ENCODE measurements around the gene KRTAP22-2.

KRTAP22-2 gene

GRCh38 chr21:30561957-30562356, 28.2 kb downstream of the KRTAP22-2 start:
- DNase-seq, result no peak

- DNase-seq, result no peak
These were observed 28.8 kb downstream of the KRTAP22-2 start, which contains the start of gene KRTAP19-7 for GRCh38 chr21:30561264-30561895. Gene KRTAP19-7, minus strand, starts transcription at chr21:30561314. Its CDS starts 25 bp downstream, at chr21:30561289.

DNA sequence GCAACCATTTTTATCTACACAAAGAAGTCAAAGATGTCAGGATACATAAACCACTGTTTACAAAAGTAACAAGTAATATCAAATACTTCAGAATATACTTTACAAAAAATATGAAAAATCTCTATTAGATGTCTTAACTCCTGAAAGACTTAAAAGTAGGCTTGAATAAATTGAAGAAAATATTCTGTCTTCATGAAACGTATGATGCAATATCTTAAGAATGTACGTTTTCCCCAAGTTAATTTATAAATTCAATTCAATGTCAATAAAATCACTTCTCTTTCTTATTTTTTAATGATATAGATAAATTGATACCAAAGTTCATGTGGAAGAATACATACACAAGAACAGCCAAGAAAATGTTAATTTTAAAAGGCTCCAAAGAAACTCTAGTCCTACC, 35.1 kb downstream of the KRTAP22-2 start:
- DNase-seq, result no peak

DNA sequence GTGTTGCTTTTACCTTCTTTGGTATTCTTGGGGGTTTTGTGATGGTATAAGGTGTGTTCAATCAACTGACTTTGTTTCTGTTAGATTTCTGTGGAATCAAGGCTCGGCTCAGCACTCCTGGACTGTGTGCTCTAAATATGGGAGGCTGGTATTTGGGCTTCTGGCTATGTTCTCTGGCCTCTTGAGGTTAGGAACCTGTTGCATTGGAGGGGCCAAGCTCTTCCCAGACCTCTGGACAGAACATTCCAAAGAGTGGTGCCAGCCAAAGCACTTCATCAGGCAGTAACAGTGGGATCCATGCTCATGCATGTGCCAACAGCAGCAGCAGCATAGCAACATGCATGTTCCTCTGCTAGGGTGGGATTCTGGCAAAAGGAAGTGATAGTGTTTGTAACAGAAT, 37.4 kb downstream of the KRTAP22-2 start:
- DNase-seq, result no peak

DNA sequence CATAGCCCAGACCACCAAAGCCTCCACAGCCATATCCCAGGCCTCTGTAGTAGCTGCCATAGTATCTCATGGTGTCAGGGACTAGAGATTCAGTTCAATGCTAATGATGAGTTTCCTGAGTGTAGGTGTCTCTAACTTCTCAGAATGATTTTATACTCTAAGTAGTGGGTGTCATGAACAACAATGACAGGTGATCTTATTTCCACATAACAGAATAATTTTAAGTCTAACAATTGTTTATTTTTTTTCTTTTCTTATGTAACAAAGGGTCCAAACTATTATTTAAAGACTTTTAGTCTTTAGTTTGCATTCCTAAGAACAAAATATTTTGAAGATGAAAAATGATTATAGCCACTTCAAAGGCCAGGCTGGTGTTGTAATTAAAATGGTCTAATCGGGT, 48.4 kb downstream of the KRTAP22-2 start, which contains the start of gene KRTAP19-6:
KRTAP19-6 (minus strand) TSS at position 101 of the 400 bp plus-strand sequence; CDS start at position 70, 31 bp downstream.
- no peak for DNase-seq

Measured in NCI-H2081 (cell line).